OCI-LY7 (cell line): ENCODE results near the gene PSMG4. TPM values are rescaled to one million over a fixed set of nuclear protein-coding genes. Genes with fewer than 3 reads are reported as not detected.

ENCODE experiments used
- BruUV-seq: library from RNA; stranded (reverse); fragments of 400-500 nt; replicated peaks from 2 replicates; lab custom pipeline; 2021; lab: Mats Ljungman, UMichigan
- CTCF ChIA-PET: fragments of 300-600 bp; sonication (Branson Sonifier 250); formaldehyde crosslinking; loops from one replicate; lab custom pipeline; 2022; ENCODE audit warnings: antibody characterized with exemption; ENCODE audit not compliant: unreplicated experiment; lab: Charles Lee
- POLR2A ChIA-PET: fragments of 300-600 bp; sonication (Branson Sonifier 250); formaldehyde crosslinking; loops from one replicate; lab custom pipeline; 2022; ENCODE audit warnings: antibody characterized with exemption; lab: Charles Lee
- DNase-seq: peaks from one replicate; pipeline ENCODE4 v3.0.0-alpha.2; 2015; ENCODE audit warnings: low spot score
- H2AFZ ChIP-seq: fragments of 200-600 bp; sonication (generic), shearing (Covaris generic); 2 replicates; pipeline ENCODE4 v1.6.1; 2014; ENCODE audit warnings: mild to moderate bottlenecking, antibody characterized with exemption, low read length, moderate library complexity
- H3K27ac ChIP-seq: fragments of 200-600 bp; sonication (generic); 2 replicates; pipeline ENCODE4 v1.5.1; 2014; ENCODE audit warnings: mixed run types, low read depth, mild to moderate bottlenecking, moderate library complexity, low read length, inconsistent platforms; ENCODE audit not compliant: poor library complexity, severe bottlenecking
- H3K36me3 ChIP-seq: fragments of 200-600 bp; sonication (generic); 2 replicates; pipeline ENCODE4 v1.6.1; 2014; ENCODE audit warnings: mild to moderate bottlenecking, antibody characterized with exemption, low read length, moderate library complexity, mixed read lengths; ENCODE audit not compliant: insufficient read depth
- H3K4me1 ChIP-seq: fragments of 200-600 bp; sonication (generic); 2 replicates; pipeline ENCODE4 v1.5.1; 2014; ENCODE audit warnings: mild to moderate bottlenecking, low read length; ENCODE audit not compliant: insufficient read depth, poor library complexity, severe bottlenecking
- H3K4me2 ChIP-seq: fragments of 200-600 bp; sonication (generic); 2 replicates; pipeline ENCODE4 v1.6.1; 2014; ENCODE audit warnings: mild to moderate bottlenecking, low read length
- H3K4me3 ChIP-seq: fragments of 200-600 bp; sonication (generic); 2 replicates; pipeline ENCODE4 v1.5.1; 2014; ENCODE audit warnings: mild to moderate bottlenecking, low read depth, low read length; ENCODE audit not compliant: poor library complexity, severe bottlenecking
- H3K79me2 ChIP-seq: fragments of 200-600 bp; sonication (generic); 2 replicates; pipeline ENCODE4 v1.6.1; 2016; ENCODE audit warnings: low read depth, mild to moderate bottlenecking, low read length, moderate library complexity, mixed read lengths; ENCODE audit not compliant: insufficient read depth
- H3K9me2 ChIP-seq: fragments of 200-600 bp; sonication (generic); 2 replicates; pipeline ENCODE4 v1.6.1; 2016; ENCODE audit warnings: mild to moderate bottlenecking, low read length, mixed read lengths; ENCODE audit not compliant: insufficient read depth
- H3K9me3 ChIP-seq: fragments of 200-600 bp; sonication (generic); 2 replicates; pipeline ENCODE4 v1.6.1; 2014; ENCODE audit warnings: mild to moderate bottlenecking, mixed run types, low read length, mixed read lengths
- H4K20me1 ChIP-seq: fragments of 200-600 bp; sonication (generic); 2 replicates; pipeline ENCODE4 v1.6.1; 2014; ENCODE audit warnings: mild to moderate bottlenecking, antibody characterized with exemption, low read length, moderate library complexity, mixed read lengths; ENCODE audit not compliant: insufficient read depth
- EZH2phosphoT487 ChIP-seq: fragments of 200-600 bp; sonication (generic); IDR thresholded peaks from 2 replicates; pipeline ENCODE4 v1.6.1; 2018; ENCODE audit warnings: low read depth, borderline replicate concordance, mild to moderate bottlenecking, mixed run types, antibody characterized with exemption, low read length, moderate library complexity, mixed read lengths
- intact Hi-C: fragments of 100-400 bp; cut with micrococcal nuclease; formaldehyde crosslinking; loops from one replicate; pipeline ENCODE4 v1.10.0; 2022; ENCODE audit not compliant: unreplicated experiment
- total RNA-seq, 2 experiments: library from RNA; depleted of rRNA in 1 of 2; stranded (reverse); fragments of >200 nt in 1 of 2; shearing (Covaris generic) in 1 of 2; gene quantifications; 2 replicates each; pipeline ENCODE4 v1.2.3, GENCODE V29; 2014 to 2022
- TF ChIP-seq, protein P1 (sequence below): fragments of 200-600 bp; sonication (generic); conservative IDR thresholded peaks from 2 replicates; pipeline ENCODE4 v1.5.1; 2014; ENCODE audit warnings: mild to moderate bottlenecking, antibody characterized with exemption, low read length, moderate library complexity, mixed read lengths

The PSMG4 gene
- total RNA-seq, 2 experiments from 2014 or later = 48.9 to 65.4 TPM

DNA sequence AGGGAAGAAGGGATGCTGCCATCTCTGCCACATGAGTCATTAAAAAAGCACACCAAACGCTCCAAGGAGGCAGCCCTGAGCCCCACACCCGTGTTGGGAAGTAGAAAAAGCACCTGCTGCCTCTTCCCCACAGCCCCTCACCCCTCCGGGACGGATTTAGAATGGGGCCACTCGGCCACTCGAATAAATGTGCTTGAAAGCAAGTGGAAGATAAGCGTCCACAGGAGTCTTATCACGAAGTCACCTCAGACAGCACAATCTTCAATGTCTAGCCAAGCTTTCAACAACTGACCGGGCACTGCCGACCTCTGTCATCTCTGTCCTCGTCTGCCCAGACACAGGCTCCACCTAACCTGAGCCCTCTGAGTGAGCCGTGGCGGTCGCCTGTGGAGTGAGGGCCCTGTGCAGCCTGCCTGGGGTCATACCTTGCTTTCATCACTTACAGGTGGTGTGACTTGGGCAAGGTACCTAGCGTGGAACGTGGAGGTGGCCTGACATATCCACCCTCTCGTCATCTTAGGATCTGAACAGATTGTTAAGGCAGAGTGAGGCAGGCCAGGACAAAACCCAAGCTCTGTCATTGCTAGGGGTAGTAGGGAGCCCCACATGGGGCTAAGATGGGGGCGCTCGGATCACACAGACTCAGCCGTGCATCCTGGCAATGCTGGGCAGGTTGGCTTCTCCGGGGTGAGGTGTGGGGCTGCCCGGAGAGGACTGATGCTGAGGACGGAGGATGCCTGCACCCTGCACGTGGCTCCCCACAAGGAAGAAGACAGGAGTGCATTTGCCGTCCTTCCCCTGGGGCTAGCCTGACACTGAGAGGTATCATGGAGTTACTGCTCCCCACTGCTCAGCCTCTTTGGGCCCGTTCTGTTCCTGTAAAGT is 34.8 kb downstream of the PSMG4 start:
- Histone ChIP-seq H3K4me2 (no peak overlapping the region), H3K9me3 (no peaks in the 10 kb centered on the region), H2AFZ (no peak overlapping the region), H3K4me3 (no peak overlapping the region), H3K36me3 (no peaks in the 10 kb centered on the region), H3K4me1 (no peaks in the 10 kb centered on the region), H3K27ac (no peak overlapping the region), H4K20me1 (no peaks in the 10 kb centered on the region), H3K79me2 (no peaks in the 10 kb centered on the region), H3K9me2 (no peaks in the 10 kb centered on the region)
- no peak for DNase-seq
- no peak for TF ChIP-seq EZH2phosphoT487
- POLR2A ChIA-PET = interaction anchor here (0.6 kb wide), 1 partner anchor 537 kb away, joined by 4 read pairs; no protein-coding TSS in a partner anchor
- CTCF ChIA-PET = no interaction called here
- BruUV-seq = no TSS peak
- intact Hi-C loops = no loop called here

DNA sequence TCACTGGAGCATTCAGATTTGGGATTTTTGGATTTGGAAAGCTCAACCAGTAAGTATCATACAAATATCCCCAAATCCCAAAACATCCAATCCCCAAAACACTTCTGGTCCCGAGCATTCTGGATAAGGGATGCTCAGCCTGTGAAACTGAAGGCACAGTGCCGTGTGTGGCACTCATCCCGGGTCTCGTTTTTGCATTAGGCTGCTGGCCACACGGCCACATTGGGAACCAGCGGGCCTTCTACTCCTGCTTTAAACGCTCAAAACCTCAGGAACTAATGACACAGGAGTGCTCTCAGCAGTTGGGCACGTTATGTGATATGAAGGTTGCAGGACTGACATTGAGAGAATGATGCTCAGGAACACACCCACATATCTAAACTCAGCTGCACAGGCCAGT is 35.6 kb downstream of the PSMG4 start:
- POLR2A ChIA-PET = interaction anchor here (0.6 kb wide), 1 partner anchor 538 kb away, joined by 4 read pairs; no protein-coding TSS in a partner anchor
- CTCF ChIA-PET = no interaction called here
- DNase-seq = no peak
- no peak overlapping the region for H2AFZ ChIP-seq
- H3K27ac ChIP-seq = no peak overlapping the region
- no peaks in the 10 kb centered on the region for H3K36me3 ChIP-seq
- intact Hi-C loops = no loop called here
- H3K9me3 ChIP-seq = no peaks in the 10 kb centered on the region
- no TSS peak for BruUV-seq
- H3K4me2 ChIP-seq = no peak overlapping the region
- H3K79me2 ChIP-seq = no peaks in the 10 kb centered on the region
- no peaks in the 10 kb centered on the region for H3K9me2 ChIP-seq
- H3K4me1 ChIP-seq = no peaks in the 10 kb centered on the region
- TF ChIP-seq EZH2phosphoT487 = no peak
- TF ChIP-seq, protein P1, sequence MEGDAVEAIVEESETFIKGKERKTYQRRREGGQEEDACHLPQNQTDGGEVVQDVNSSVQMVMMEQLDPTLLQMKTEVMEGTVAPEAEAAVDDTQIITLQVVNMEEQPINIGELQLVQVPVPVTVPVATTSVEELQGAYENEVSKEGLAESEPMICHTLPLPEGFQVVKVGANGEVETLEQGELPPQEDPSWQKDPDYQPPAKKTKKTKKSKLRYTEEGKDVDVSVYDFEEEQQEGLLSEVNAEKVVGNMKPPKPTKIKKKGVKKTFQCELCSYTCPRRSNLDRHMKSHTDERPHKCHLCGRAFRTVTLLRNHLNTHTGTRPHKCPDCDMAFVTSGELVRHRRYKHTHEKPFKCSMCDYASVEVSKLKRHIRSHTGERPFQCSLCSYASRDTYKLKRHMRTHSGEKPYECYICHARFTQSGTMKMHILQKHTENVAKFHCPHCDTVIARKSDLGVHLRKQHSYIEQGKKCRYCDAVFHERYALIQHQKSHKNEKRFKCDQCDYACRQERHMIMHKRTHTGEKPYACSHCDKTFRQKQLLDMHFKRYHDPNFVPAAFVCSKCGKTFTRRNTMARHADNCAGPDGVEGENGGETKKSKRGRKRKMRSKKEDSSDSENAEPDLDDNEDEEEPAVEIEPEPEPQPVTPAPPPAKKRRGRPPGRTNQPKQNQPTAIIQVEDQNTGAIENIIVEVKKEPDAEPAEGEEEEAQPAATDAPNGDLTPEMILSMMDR = no peak
- no peak overlapping the region for H3K4me3 ChIP-seq
- H4K20me1 ChIP-seq = no peaks in the 10 kb centered on the region

DNA sequence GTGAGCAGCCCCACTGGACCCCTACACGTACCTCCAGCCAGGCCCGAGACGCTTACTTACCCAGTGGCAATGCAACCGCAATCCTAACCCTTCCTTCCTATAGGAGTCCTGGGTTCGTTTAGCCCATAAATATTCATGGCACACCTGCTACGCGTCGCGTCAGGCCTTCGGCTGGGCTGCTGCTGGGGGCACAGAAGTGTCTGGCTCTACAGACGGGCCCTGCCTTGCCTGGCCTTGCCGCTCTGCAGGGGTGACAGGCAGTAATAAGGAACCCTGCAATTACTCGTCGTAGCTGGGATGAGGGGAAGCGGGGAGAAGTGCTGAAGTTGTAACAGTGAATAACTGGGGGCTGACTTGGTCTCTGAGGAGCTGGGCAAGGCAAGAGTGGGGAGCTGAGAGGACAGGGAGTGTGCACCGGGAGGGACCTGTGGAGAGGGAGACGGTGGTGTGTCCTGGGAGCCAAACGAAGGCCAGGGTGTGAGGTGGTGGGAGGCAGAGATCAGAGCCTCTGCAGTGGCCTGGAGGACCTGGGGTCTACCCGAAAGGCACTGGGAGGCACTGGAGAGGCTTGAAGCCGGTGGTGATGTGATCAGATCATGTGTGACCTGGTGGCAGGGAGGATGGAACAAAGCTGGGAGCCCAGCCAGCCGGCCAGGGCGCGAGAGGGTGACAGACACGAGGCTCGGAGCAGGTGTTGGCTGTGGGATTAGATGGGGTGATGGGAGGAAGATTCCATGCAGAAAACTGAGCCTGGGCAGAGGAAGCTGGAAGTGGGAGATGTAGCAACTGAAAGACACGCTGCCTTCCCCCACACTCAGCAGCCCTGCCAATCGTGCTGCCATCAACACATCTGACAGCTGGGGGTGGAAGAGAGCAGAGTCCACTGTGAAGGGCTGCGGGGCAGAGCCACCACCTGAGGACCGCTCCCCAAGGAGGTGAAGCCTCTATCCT is 36.4 kb downstream of the PSMG4 start:
- no TSS peak for BruUV-seq
- TF ChIP-seq, protein P1 = peak; percentile 40; the same call in 1 of the 2 replicates
- TF ChIP-seq EZH2phosphoT487 = no peak

More for the DNA sequence above, 36.4 kb downstream of the PSMG4 start:
- H3K27ac ChIP-seq = no peak overlapping the region
- ChIA-PET CTCF (no interaction called here), POLR2A (no interaction called here)
- H2AFZ ChIP-seq = no peak overlapping the region
- H3K79me2 ChIP-seq = no peaks in the 10 kb centered on the region
- H3K36me3 ChIP-seq = no peaks in the 10 kb centered on the region
- H3K9me3 ChIP-seq = no peaks in the 10 kb centered on the region
- no peak overlapping the region for H3K4me2 ChIP-seq
- no peaks in the 10 kb centered on the region for H3K9me2 ChIP-seq
- intact Hi-C loops = no loop called here
- H4K20me1 ChIP-seq = no peaks in the 10 kb centered on the region
- DNase-seq = peak; percentile 20
- H3K4me3 ChIP-seq = no peak overlapping the region
- no peaks in the 10 kb centered on the region for H3K4me1 ChIP-seq
